SK-MEL-5 (cell line): ENCODE results near the gene NR4A1. TPM values are rescaled to one million over a fixed set of nuclear protein-coding genes. Genes with fewer than 3 reads are reported as not detected.

Source experiments
- DNase-seq: peaks from one replicate; pipeline ENCODE4 v3.0.0-alpha.2; 2016; ENCODE audit warnings: low read depth, low spot score
- in situ Hi-C: cut with HindIII; loops from 2 replicates; pipeline ENCODE4 v1.10.0; 2016; ENCODE audit warnings: low sequenced_read_pairs, high pct_unique_total_duplicates, low pct_unique_long_range_greater_than_20kb
- polyA plus RNA-seq, 2 experiments: library from polyadenylated mRNA; depleted of rRNA; stranded (reverse); fragments of >200 nt; gene quantifications; 2 replicates each; pipeline ENCODE4 v1.2.3, GENCODE V29; 2015
- total RNA-seq: library from RNA; depleted of rRNA; stranded (reverse); fragments of >200 nt; shearing (Covaris generic); gene quantifications from 2 replicates; pipeline ENCODE4 v1.2.3, GENCODE V29; 2014; rRNA removed

The NR4A1 gene
- 33.5 and 35.4 TPM in 2 replicates for total RNA-seq
- polyA plus RNA-seq (2015; cell fraction: cytosol; rRNA removed), result 172 and 190 TPM in 2 replicates
- 199 and 239 TPM in 2 replicates for polyA plus RNA-seq (2015; cell fraction: nucleus; rRNA removed)

DNA sequence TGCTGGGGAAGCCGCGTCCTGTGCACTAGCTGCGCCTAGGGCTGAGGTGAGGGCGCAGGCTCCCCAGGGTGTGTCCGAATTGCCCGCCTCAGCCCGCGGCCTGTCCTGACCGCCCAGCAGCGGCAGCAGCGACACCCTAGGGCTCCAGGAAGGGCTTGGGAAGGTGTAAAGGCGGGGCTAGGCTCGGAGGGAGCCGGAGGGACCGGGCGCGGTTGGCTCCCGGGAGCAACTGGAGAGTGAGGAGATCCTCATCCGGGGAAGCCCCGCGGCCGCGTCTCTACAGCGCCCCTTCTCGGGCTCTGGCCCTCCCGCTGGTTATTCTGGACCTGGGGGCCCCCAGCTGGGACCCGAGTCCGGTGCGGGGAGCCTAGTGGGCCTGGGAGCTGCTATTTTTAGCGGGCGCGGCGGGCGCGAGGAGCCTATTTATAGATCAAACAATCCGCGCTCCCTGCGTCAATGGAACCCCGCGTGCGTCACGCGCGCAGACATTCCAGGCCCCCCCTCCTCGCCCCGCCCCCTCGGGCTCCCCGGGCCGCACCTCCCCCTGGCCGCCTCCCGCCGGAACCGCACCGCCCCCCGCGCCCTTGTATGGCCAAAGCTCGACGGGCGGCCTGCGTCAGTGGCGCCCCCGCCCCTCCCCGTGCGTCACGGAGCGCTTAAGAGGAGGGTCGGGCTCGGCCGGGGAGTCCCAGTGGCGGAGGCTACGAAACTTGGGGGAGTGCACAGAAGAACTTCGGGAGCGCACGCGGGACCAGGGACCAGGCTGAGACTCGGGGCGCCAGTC lies at the start of gene NR4A1:
Gene NR4A1, plus strand, starts transcription at position 685 of the 784 bp plus-strand sequence. CDS start 2,887 bp downstream, outside the sequence.
- in situ Hi-C loops, result no loop called here
- DNase-seq, result peak; percentile 95

- in situ Hi-C loops, result no loop called here
- no peak for DNase-seq
These were observed 48.2 kb upstream of the NR4A1 start for GRCh38 chr12:52003016-52003550.

DNA sequence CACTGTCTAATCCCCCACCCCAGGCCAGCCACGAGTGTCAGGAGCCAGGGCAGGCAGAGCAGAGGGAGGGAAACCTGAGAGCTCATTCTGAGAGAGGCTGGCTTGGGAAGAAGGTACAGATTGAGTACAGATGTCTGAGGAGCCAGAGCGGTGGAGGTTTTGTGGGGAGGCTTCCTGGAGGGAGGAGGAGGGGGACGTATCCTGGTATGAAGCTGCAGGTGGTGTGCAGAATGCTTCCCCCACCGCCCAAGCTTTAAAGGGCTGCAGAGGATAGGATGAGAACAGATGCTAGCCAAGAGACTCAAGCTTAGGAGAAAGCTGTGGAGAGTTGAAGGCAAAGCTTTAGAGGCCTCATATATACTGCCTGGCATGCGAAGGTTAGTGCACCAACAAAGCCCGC lies 47.7 kb upstream of the NR4A1 start:
- in situ Hi-C loops, result no loop called here
- no peak for DNase-seq

DNA sequence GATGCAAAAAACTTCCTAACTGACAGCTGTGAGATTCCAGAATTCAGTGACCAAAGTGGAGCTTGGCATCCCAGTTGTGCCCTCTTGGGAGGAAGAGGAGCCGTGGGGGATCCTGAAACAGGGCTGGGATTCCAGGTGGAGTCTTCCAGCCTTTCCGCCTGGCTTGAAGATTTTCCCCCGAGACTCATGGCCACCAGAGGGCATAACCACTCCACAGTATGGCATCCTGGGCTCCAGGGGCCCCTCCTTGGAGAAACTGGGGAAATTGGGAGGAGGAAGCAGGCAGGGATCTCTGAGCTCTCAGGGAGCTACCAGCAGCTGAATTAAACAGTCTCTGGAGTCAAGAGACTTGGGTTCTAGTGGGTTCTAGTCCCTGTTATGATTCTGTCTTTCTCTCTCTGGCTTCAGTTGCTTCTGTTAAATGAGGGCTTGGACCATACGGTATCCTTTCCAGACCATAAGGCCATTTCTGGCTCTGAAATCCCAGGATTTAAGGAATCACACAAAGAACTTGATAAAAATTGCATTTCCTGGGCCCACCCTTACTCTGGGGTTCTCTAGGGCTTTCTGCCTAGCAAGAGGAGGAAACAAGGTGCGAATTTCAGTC lies 47.1 kb upstream of the NR4A1 start:
- in situ Hi-C loops, result no loop called here

DNA sequence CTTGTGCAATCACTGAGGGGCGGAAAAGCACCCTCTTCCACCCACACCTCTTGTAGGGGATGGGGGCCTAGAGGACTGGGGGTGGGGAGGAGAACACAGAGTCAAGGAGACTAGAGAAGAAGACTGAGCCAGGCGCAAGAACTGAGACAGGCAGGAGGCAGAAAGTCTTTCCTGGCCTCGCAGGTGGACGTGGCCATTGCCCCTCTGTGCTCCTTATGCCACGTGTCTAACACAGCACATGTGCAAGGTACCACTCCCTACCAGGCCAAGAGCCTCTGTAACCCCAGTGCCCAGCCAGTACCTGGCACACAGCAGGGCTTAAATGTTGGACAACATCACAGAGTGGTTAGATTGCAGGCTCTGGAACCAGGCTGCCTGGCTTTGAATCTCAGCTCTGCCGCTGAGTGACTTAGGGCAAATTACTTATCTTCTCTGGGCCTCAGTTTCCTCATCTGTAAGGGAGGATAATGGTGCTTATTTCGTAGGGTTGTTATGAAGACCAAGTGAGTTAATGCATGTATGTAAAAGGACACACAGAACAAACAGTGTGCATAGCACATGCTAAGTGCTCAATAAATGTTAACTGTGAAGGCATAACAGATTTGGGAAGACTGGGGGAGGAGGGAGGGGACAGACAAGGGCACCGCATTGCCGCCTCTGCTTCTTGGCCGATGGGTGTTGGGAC lies 45.9 kb upstream of the NR4A1 start:
- in situ Hi-C loops, result no loop called here
- no peak for DNase-seq

More for the DNA sequence above, 47.1 kb upstream of the NR4A1 start:
- peak; percentile 83 for DNase-seq

DNA sequence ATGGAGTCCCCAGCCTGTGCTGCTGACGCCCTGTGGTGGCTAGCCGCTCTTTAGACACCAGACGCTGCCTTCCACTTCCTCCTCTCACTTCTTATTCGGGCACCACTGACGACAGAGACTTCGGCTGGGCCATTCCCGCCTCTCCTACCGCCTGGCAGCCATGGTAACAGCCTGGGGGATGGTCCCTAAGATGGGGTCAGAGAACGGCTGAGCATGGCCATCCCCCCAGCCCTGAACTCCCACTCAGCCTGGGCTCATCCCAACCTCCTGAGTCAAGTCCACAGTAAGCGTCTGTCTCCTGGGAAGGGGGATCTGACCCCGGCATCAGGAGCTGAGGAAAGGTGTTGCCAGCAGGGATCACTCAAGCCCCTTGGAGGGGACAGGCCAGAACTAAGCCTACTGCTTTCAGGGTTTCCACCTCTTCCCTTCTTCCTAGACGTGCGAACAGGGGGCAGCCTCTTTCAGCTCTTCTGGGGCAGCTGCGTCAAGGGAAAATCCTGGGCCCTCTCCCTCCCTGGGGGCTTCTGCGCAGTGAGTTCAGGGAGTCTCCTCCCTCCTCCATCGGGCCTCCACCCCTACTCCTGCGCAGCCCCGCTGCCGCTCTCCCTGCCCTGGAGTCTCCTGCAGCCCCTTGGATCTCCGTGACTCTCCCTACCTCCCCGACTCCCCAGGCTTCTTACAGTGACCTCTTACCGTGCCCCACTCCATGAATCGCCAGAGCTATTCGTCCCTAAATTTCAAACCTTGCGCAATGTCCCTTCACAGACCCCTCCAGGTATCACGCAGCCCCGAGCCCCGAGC lies 45.1 kb upstream of the NR4A1 start:
- DNase-seq, result no peak
- in situ Hi-C loops, result no loop called here

- peak; percentile 70 for DNase-seq
- in situ Hi-C loops, result no loop called here
These were observed 44.5 kb upstream of the NR4A1 start, which contains the start of gene TAMALIN for GRCh38 chr12:52006726-52007157. Gene TAMALIN, plus strand, starts transcription at chr12:52006946. Its CDS starts 74 bp downstream, at chr12:52007020.

GRCh38 chr12:52007158-52007921 lies 43.9 kb upstream of the NR4A1 start:
- no peak for DNase-seq
- in situ Hi-C loops, result no loop called here

DNA sequence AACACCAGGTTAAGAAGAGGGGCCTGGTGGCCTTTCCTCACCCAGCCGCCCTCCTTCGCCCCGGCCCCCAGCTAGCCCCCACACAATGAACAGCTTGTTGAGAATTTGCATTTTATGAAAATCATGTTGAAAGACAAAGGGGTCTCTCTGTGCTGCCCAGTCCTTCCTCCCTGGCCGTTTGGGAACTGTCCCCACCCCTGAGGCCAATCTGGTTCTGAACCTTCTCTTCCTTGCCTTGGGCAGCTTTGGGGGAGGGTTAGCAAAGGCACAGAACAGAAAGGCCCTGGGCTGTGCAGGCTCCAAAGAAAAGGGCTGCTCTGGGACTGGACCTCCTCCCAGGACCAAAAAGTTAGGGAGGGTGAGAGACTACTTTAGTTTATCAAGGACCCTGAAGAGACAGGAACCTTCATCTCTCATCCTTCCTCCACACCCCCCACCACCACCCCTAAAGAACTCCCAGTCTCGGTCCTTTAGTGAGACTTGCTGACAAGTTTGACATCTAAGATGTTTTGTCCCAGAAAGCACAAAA lies 43.2 kb upstream of the NR4A1 start:
- in situ Hi-C loops, result no loop called here
- peak; percentile 19 for DNase-seq

- DNase-seq, result no peak
These were observed 42.0 kb upstream of the NR4A1 start for GRCh38 chr12:52009081-52009751.

DNA sequence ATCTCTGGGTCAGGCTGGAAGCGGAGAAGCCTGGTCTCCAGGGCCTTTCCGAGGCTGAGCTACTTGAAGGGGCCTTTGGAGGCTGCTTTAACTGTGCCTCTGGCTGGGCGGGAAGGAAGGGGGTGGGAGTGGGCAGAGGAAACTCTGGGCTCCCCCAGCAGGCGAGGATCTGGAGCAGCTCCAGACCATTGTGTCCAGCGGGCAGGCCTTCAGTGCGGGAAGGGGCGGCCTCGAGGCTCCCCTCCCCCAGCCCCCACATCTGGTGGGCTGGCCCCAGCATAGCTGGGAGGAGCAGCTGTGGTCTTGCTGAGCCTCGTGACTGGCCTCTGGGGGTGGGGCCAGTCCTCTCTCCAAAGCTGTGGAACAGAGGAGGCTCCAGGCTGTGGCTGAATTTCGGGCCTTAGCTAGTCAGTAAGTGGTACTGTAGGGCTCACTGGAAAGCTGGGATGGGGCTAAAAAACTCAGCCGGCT lies 41.1 kb upstream of the NR4A1 start:
- DNase-seq, result peak; percentile 83
- in situ Hi-C loops, result no loop called here

More at GRCh38 chr12:52009081-52009751, 42.0 kb upstream of the NR4A1 start:
- in situ Hi-C loops, result no loop called here

- no peak for DNase-seq
- in situ Hi-C loops, result no loop called here
These were observed 40.3 kb upstream of the NR4A1 start for GRCh38 chr12:52010692-52011601.

GRCh38 chr12:52011602-52012214 lies 39.5 kb upstream of the NR4A1 start:
- in situ Hi-C loops, result no loop called here
- DNase-seq, result no peak

DNA sequence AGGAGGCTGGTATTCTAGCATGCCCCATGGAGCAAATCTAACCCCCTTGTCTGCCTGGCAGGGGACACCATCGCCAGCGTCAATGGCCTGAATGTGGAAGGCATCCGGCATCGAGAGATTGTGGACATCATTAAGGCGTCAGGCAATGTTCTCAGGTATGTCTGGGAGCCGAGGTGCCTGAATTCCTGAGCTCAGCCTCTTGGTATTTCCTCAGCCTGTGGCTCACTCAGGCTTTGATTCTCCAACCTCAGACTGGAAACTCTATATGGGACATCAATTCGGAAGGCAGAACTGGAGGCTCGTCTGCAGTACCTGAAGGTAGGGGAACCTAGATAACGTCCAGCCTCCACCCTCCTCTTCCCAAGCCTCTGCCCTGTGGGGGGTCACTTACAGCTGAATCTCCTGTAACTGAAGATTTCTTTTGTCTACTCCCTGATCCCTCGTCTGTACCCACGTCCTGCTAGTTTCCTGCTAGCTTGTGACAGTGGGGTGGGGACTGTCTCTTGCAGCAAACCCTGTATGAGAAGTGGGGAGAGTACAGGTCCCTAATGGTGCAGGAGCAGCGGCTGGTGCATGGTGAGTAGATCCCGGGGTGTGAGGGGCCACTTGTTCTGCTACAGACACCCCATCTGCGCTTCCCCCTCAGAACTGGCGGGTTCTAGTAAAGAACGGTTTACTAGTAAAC lies 37.5 kb upstream of the NR4A1 start:
- no peak for DNase-seq
- in situ Hi-C loops, result no loop called here
